Measurements from ENCODE around the gene NPR3.
A peak's percentile ranks its signal among the peaks of the same experiment; 100 is the strongest.

Gene NPR3

GRCh38 chr5:32712481-32713360 is 1.6 kb downstream of the NPR3 start:
- DNase-seq, result peak; percentile 37

DNA sequence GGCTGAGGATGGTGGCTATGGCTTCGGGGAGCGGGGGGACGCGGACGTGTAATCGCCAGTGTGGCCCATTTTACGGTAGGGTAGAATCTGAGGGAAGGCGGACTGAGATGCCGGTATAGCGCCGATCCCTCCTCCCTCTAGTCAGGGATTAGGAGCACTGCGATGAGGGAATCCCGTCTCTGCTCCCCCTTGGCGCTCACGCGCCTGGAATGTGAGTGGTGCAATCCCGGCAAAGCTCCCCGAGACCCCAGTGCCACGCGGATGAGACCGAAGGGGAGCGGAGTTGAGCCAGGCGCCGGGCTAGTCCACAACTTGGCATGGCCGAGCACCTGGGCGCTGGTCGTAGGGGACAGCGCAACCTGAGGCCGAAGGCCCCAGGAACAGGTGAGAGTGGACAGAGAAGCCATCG is 2.2 kb downstream of the NPR3 start:
- no peak for DNase-seq

DNA sequence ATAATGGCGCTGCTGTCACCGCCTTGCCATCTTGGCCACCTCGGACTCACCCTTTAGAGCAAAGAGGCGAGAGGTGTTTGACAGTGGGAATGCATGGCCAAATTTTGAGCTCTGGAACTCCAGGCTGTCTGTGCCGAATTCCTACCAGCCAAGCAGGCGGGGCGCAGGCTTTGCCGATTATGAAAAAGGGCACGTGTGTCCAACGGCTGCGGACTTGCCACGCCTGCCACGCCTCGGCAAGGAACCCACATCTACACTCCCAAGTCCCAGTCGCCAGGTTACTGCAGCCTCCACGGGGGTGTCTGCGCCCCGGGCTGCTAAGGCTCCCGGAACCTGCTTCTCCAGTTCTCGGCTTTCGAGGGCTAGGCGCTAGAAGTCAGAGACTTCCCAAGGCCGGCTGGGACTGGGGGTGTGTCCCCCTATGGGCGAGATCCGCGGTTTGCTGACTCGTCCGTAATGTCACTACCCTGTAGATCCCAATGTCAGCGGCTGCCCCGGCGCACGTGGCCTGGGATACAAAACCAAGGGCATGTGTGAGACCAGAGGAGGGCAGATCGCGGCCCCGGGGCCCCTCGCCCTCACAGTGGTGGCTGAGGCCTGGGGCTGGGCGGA is 2.8 kb downstream of the NPR3 start:
- DNase-seq, result peak; percentile 57

GRCh38 chr5:32714836-32715235 is 3.7 kb downstream of the NPR3 start:
- DNase-seq, result no peak

DNA sequence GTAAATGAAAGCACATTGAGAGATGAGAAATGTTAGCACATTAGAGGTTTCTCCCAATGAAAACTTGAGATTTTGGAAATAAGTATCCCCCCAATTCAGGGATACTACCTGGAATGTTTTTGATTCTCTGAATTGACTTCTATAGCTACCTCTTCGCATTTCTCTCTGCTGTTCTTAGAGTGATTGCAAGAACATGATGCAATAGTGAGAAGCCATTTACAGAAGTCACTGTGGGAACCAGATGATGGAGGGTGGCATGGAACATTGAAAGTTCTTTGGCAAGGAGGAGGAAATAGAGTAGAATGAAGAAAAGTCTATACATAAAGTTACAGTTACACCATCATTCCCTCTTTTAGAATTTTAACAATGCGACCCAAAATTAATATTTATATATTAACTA is 9.2 kb downstream of the NPR3 start:
- DNase-seq, result no peak

DNA sequence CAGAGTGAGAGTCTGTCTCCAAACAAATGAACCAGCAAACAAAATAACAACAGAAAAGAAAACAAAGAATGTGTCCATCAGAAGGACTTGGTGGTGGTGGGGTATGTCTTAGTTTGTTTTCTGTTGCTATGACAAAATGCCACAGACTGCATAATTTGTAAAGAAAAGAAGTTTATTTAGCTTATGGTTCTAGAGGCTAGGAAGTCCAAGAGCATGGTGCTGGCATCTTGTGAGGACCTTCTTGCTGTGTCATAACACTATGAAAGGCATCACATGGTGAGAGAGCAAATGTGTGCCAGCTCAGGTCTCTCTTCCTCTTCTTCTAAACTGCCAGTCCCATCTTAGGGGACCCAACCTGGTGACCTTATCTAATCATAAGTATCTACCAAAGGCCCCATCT is 10.5 kb downstream of the NPR3 start:
- no peak for DNase-seq

DNA sequence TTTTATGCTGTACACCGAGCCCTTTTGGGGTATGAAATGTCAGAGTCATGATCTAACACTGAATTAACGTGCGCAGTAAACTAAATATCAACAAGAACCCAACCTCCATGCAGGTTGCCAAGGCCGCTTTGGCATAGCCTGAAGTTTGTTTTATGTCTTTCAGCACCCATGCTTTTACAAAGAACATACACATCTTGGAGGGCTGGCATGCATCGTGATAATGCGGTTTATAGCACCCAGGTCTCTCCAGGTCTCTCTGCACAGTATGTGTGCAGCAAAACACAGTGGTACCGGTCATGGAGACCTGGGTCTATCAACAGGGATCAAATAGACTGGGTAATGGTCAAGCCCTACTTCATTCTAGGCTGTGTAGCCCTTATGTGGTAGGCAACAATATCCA is 11.8 kb downstream of the NPR3 start:
- DNase-seq, result no peak

DNA sequence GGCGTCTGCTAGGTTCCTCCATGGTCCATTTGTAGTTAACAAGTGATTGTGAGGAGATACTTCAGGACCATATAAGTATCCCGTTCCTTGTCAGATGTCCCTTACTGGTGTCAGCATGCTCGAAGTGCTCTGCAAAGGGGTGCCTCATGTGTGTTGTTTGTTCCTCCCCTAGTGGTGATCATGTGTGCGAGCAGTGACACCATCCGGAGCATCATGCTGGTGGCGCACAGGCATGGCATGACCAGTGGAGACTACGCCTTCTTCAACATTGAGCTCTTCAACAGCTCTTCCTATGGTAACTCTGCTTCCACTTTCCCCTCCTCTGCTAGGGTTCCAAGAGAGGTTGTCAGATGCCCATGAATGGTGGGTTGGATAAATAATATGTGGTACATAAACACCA is 13.4 kb downstream of the NPR3 start:
- no peak for DNase-seq

GRCh38 chr5:32726086-32726557 is 15.0 kb downstream of the NPR3 start:
- DNase-seq, result no peak

- no peak for DNase-seq
Measured at GRCh38 chr5:32729651-32730050, 18.5 kb downstream of the NPR3 start.

DNA sequence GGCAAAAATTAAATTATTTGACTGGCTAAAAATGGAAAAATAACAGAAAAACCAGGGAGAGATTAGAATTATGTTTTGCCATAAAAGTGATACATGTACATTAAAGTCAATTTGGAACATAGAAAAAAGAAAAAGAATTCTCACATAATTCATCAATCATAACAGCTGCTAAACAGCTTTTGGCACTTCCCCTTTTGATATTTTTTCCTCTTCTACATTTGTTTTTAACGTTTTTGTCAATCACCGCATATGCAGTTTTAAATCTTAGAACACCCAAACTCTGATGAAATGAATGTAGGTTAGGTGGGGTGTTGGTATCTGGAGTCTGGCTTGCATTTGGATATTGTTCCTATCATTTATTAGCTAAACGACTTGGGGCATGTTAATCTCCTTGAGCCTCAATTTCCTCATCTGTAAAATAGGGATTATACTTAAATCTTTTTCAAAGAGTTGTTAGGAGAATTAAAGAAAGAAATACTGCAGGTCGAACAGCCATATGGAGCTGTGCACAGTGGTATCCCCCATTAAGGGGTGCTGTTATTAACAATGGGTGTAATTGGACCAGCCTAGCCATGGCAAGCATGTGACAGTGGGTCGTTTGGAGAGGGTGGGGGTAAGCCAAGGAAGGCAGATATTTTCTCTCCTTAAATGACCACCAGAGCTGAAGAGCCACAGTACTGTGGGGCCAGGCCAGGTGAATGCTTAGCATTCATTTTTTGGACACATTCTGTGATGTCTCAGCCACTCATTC is 22.6 kb downstream of the NPR3 start:
- no peak for DNase-seq

DNA sequence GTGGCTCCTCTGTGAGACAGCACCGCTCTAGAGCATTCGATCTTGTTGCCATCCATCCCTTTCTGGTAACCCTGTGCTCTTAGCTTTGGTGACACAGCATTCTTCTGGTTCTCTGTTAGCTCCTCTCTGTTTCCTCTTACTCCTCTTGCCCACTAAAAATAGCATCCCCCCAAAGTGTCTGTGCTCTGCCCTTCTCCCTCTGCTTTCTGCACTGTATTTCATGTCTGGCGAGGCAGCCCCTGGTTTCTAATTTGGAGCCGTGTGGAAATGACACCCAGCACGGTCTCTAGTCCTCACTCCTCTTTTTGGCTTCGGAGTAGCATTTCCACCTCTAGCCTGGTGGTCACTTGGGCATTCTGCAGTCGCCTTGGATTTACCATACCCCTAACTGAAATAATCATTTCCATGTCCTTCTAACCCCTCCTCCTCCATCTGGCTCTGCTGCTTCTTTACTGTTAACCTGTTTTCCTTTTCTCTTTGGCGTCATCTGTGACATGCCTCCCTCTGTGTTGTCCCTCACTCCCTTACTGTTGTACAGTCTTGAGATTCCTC is 23.8 kb downstream of the NPR3 start:
- DNase-seq, result no peak

DNA sequence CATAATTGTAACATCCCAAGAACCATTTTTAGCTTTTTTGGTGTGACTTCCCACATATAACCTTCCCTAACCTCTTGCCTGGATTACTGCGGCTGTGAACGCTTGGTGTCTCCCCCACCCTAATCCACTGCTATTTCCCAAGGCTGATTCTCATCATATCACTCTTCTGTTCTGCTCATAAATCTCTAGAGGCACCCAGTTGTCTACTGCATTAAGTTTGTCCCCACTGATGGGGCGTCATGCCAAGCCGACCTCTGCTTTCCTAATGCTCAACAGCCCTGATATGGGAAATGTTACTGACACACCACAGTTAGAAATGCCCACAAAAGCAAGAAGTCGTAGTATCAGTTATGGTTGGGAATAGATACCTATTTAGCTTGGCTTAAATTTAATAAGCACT is 24.4 kb downstream of the NPR3 start:
- DNase-seq, result no peak

DNA sequence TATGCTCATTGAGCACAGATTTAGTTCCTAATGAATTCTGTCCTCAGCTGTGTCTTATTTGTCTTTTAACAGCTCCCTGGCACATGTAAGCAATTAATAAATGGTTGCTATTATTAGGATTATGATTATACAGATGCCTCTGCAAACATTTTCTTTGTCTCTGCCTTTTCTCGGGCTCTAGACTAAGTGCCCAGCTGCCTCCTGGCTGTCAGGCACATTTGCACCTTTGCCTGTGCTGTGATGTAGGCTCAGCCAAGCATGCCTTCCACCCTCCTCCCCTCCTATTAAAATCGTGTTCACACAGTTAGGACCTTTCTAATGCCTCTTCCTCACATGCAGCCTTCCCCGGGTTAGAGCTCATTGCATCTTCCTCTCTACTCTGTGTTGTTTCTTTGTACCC is 25.7 kb downstream of the NPR3 start:
- no peak for DNase-seq

DNA sequence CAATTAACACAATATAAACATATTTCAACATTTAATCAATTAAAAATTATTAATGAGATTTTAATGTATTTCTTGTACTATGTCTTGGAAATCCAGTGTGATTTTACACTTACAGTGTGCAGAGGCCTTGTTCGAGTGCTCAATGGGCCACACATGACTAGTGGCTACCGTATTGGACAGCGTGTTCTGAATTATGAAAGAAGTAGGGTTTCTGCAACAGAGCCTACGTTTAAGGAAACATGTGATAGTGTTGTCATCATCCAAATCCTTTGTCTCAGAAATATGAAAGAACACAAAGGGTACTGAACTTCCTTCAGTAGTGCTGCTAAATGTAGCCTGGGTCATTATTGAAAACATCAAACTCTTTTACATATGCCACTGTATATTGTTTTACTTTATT is 29.5 kb downstream of the NPR3 start:
- no peak for DNase-seq

- DNase-seq, result no peak
Measured at GRCh38 chr5:32745317-32745716, 34.2 kb downstream of the NPR3 start.

- DNase-seq, result no peak
Measured at GRCh38 chr5:32752411-32752810, 41.3 kb downstream of the NPR3 start.

- no peak for DNase-seq
Measured at GRCh38 chr5:32753051-32753450, 41.9 kb downstream of the NPR3 start.

GRCh38 chr5:32753765-32754164 is 42.6 kb downstream of the NPR3 start:
- no peak for DNase-seq

- no peak for DNase-seq
Measured at GRCh38 chr5:32754284-32754683, 43.2 kb downstream of the NPR3 start.

GRCh38 chr5:32760091-32760509 is 49.0 kb downstream of the NPR3 start:
- DNase-seq, result no peak

GRCh38 chr5:32765266-32765665 is 54.1 kb downstream of the NPR3 start:
- DNase-seq, result no peak

GRCh38 chr5:32767948-32768467 is 56.9 kb downstream of the NPR3 start:
- peak; percentile 32 for DNase-seq

Measured in 8988T (cell line).